Parathyroid adenoma (tissue), 2 donors: Measurements from ENCODE around the gene ZNF438.

Experiments
- H2AFZ ChIP-seq: fragments of 300-600 bp; sonication (generic); one replicate; pipeline ENCODE4 v1.7.0; 2017; ENCODE audit warnings: antibody characterized with exemption, mild to moderate bottlenecking
- H3K27ac ChIP-seq: fragments of 300-600 bp; sonication (generic); one replicate; pipeline ENCODE4 v1.7.0; 2017
- H3K27me3 ChIP-seq: fragments of 300-600 bp; sonication (generic); one replicate; pipeline ENCODE4 v1.7.0; 2017; ENCODE audit warnings: low read length; ENCODE audit not compliant: control insufficient read depth, insufficient read depth
- H3K36me3 ChIP-seq: fragments of 300-600 bp; sonication (generic); one replicate; pipeline ENCODE4 v1.7.0; 2017; ENCODE audit warnings: low read length; ENCODE audit not compliant: control insufficient read depth, insufficient read depth
- H3K4me1 ChIP-seq: fragments of 300-600 bp; sonication (generic); one replicate; pipeline ENCODE4 v1.7.0; 2017; ENCODE audit warnings: control low read depth
- H3K4me2 ChIP-seq: fragments of 300-600 bp; sonication (generic); one replicate; pipeline ENCODE4 v1.7.0; 2017; ENCODE audit warnings: low read length
- H3K4me3 ChIP-seq: fragments of 300-600 bp; sonication (generic); one replicate; pipeline ENCODE4 v1.7.0; 2017; ENCODE audit warnings: low read depth, low read length
- H3K79me2 ChIP-seq: fragments of 300-600 bp; sonication (generic); one replicate; pipeline ENCODE4 v1.7.0; 2017; ENCODE audit warnings: control low read depth
- H3K9ac ChIP-seq: fragments of 300-600 bp; sonication (generic); one replicate; pipeline ENCODE4 v1.7.0; 2017; ENCODE audit warnings: mild to moderate bottlenecking
- H3K9me3 ChIP-seq: fragments of 300-600 bp; sonication (generic); one replicate; pipeline ENCODE4 v1.7.0; 2017; ENCODE audit warnings: low read length; ENCODE audit not compliant: control insufficient read depth
- TF ChIP-seq, protein P1 (sequence below): fragments of 300-600 bp; sonication (generic); IDR thresholded peaks from one replicate; pipeline ENCODE4 v1.7.0; 2017; ENCODE audit warnings: antibody characterized with exemption, mild to moderate bottlenecking
- donor health status: primary hyperparathyroidism.

The ZNF438 gene

DNA sequence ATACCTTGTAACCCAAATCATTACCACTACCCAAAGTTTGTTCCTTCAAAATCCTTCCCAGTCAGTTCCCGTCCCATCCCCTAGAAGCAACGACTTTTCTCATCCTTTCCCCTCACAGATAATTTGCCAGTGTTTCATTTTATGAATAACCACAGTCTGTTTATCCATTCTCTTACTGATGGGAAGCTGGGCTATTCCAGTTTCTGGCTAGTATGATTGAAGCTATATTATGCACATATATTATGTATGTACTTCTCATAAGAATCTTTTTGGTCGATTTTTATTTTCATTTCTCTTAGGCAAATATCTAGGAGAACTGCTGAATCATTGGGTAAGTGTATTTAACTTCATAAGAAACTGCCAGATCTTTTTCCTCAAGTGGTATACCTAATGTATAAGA lies 114.6 kb downstream of the ZNF438 start:
- no peaks in the 10 kb centered on the region for H3K9me3 ChIP-seq
- no peaks in the 10 kb centered on the region for H3K79me2 ChIP-seq
- no peak overlapping the region for H2AFZ ChIP-seq
- TF ChIP-seq, protein P1, sequence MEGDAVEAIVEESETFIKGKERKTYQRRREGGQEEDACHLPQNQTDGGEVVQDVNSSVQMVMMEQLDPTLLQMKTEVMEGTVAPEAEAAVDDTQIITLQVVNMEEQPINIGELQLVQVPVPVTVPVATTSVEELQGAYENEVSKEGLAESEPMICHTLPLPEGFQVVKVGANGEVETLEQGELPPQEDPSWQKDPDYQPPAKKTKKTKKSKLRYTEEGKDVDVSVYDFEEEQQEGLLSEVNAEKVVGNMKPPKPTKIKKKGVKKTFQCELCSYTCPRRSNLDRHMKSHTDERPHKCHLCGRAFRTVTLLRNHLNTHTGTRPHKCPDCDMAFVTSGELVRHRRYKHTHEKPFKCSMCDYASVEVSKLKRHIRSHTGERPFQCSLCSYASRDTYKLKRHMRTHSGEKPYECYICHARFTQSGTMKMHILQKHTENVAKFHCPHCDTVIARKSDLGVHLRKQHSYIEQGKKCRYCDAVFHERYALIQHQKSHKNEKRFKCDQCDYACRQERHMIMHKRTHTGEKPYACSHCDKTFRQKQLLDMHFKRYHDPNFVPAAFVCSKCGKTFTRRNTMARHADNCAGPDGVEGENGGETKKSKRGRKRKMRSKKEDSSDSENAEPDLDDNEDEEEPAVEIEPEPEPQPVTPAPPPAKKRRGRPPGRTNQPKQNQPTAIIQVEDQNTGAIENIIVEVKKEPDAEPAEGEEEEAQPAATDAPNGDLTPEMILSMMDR = no peak
- no peak overlapping the region for H3K4me3 ChIP-seq
- H3K27ac ChIP-seq = no peak overlapping the region
- no peak overlapping the region for H3K4me2 ChIP-seq
- H3K27me3 ChIP-seq = no peaks in the 10 kb centered on the region
- no peak overlapping the region for H3K9ac ChIP-seq
- H3K36me3 ChIP-seq = no peaks in the 10 kb centered on the region
- no peaks in the 10 kb centered on the region for H3K4me1 ChIP-seq

DNA sequence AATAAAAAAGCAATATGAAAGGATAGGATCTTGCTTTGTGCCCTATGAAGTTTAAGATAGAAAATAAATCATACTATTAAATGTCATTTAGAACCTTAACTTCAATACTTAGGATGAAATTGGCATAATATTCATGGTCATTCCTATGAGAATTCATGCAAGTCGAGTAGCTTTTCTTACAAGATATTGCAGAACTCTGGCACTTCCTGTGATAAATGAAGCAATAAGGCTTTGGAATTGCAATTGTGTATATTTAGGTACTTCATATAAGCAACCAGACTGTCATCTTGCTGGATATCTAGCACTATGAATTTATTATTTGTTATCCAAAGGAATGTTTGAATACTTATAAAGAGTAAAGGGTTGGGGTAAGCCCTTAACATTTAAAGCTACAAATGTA lies 116.5 kb downstream of the ZNF438 start:
- Histone ChIP-seq H3K4me1 (no peaks in the 10 kb centered on the region), H2AFZ (no peak overlapping the region), H3K4me3 (no peak overlapping the region), H3K9me3 (no peaks in the 10 kb centered on the region), H3K36me3 (no peaks in the 10 kb centered on the region), H3K27me3 (no peaks in the 10 kb centered on the region), H3K9ac (no peak overlapping the region), H3K4me2 (no peak overlapping the region), H3K27ac (no peak overlapping the region), H3K79me2 (no peaks in the 10 kb centered on the region)
- TF ChIP-seq, protein P1 = no peak

- no peak overlapping the region for H3K4me3 ChIP-seq
- no peaks in the 10 kb centered on the region for H3K79me2 ChIP-seq
- H3K27me3 ChIP-seq = no peaks in the 10 kb centered on the region
- no peaks in the 10 kb centered on the region for H3K9me3 ChIP-seq
- H3K4me2 ChIP-seq = no peak overlapping the region
- no peaks in the 10 kb centered on the region for H3K4me1 ChIP-seq
- H2AFZ ChIP-seq = no peak overlapping the region
- no peak overlapping the region for H3K27ac ChIP-seq
- no peak overlapping the region for H3K9ac ChIP-seq
- H3K36me3 ChIP-seq = no peaks in the 10 kb centered on the region
- TF ChIP-seq, protein P1 = no peak
Measured at GRCh38 chr10:30911303-30911863, 120.3 kb downstream of the ZNF438 start.

DNA sequence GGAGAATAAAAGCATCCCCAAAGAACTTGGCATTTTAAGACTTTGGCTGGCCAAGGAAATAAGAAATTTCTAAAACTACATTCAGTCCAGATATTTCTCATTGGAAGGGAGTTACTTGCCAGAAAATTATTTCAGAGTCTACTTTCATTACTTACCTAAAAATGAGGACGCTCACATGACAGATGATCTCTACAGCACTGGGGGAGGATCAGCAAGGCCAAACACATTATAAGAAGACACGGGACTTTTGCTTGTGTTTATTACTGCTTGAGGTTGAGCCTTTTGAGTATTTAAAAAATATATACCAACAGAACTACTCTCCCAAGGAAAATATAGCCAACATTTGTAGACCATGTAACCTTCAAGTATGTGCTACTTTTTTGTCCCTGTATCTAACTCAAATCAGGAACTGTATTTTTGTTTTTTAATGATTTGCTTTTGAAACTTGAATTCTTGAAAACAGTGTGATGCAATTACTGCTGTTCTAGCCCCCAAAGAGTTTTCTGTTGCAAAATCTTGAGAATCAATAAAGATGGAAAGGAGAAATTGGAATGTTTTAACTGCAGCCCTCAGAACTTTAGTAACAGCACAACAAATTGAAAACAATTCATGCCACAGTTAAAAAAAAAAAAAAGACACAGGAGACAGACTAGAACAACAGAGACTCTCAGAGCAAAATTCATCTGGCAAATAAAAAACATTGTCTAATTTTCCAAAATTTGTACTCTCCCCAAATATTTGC lies 128.1 kb downstream of the ZNF438 start:
- Histone ChIP-seq H3K9ac (no peak overlapping the region), H3K4me3 (no peak overlapping the region), H3K4me2 (no peak overlapping the region), H2AFZ (no peak overlapping the region), H3K27me3 (no peaks in the 10 kb centered on the region), H3K79me2 (no peaks in the 10 kb centered on the region), H3K27ac (no peak overlapping the region), H3K4me1 (no peaks in the 10 kb centered on the region), H3K9me3 (no peaks in the 10 kb centered on the region), H3K36me3 (no peaks in the 10 kb centered on the region)
- TF ChIP-seq, protein P1 = no peak
